NB4 (cell line): Measurements from ENCODE around the gene HGD.

Experiments used
- CTCF ChIP-seq: IDR thresholded peaks from one replicate; pipeline ENCODE4 v1.5.1; 2012; ENCODE audit warnings: low read depth, low read length
- MAX ChIP-seq: IDR thresholded peaks from 2 replicates; pipeline ENCODE4 v1.6.1; 2011; ENCODE audit warnings: low read depth, low read length
- POLR2A ChIP-seq: IDR thresholded peaks from 2 replicates; pipeline ENCODE4 v1.6.1; 2011; ENCODE audit warnings: mild to moderate bottlenecking; ENCODE audit not compliant: insufficient read length; ENCODE audit errors: extremely low read depth

- TF ChIP-seq CTCF (no peak), POLR2A (no peak), MAX (no peak)
These were observed 56.9 kb downstream of the HGD start for GRCh38 chr3:120625159-120625586.
